IMR-90 (cell line): ENCODE measurements around the gene DLL4.
A peak's percentile ranks its signal among the peaks of the same experiment; 100 is the strongest.

Source experiments
- BHLHE40 ChIP-seq: fragments of 150-350 bp; IDR thresholded peaks from 2 replicates; pipeline ENCODE4 v1.6.1; 2016; ENCODE audit warnings: mild to moderate bottlenecking, low read depth, low read length
- CTCF ChIP-seq: conservative IDR thresholded peaks from 2 replicates; pipeline ENCODE4 v1.5.1; 2012; ENCODE audit warnings: mild to moderate bottlenecking, low read depth, low read length, improper control_type of control experiment
- MAFK ChIP-seq: IDR thresholded peaks from 2 replicates; pipeline ENCODE4 v1.6.1; 2012; ENCODE audit warnings: low read depth, low read length, improper control_type of control experiment
- POLR2A ChIP-seq: IDR thresholded peaks from 2 replicates; pipeline ENCODE4 v1.6.1; 2012; ENCODE audit warnings: mild to moderate bottlenecking, low read depth, low read length
- RAD21 ChIP-seq: IDR thresholded peaks from 2 replicates; pipeline ENCODE4 v1.6.1; 2012; ENCODE audit warnings: low read length, improper control_type of control experiment

GRCh38 chr15:40982855-40983254 is 53.7 kb downstream of the DLL4 start:
- 0 out of 2 replicates have a peak, but pooled peaks have one; percentile 26 for TF ChIP-seq BHLHE40
- TF ChIP-seq RAD21: peak; percentile 15
- 0 out of 2 replicates have a peak, but pooled peaks have one; percentile 3 for TF ChIP-seq CTCF
- TF ChIP-seq MAFK: no peak
- TF ChIP-seq POLR2A: no peak
